NB4 (cell line): Measurements from ENCODE around the gene MOV10.

ENCODE experiments used
- DNase-seq: peaks from one replicate; pipeline ENCODE4 v3.0.0; 2010; ENCODE audit warnings: low read depth
- H3K4me3 ChIP-seq: one replicate; pipeline ENCODE4 v1.5.1; 2011; ENCODE audit warnings: mild to moderate bottlenecking, low read depth, low read length, moderate library complexity
- CTCF ChIP-seq: IDR thresholded peaks from one replicate; pipeline ENCODE4 v1.5.1; 2012; ENCODE audit warnings: low read depth, low read length
- MAX ChIP-seq: IDR thresholded peaks from 2 replicates; pipeline ENCODE4 v1.6.1; 2011; ENCODE audit warnings: low read depth, low read length
- MYC ChIP-seq: IDR thresholded peaks from 2 replicates; pipeline ENCODE4 v1.6.1; 2011; ENCODE audit warnings: low read depth, low read length
- POLR2A ChIP-seq: IDR thresholded peaks from 2 replicates; pipeline ENCODE4 v1.6.1; 2011; ENCODE audit warnings: mild to moderate bottlenecking; ENCODE audit not compliant: insufficient read length; ENCODE audit errors: extremely low read depth

Gene MOV10

GRCh38 chr1:112629256-112629655 lies 45.2 kb upstream of the MOV10 start:
- TF ChIP-seq MAX: no peak
- TF ChIP-seq CTCF: no peak
- no peak for TF ChIP-seq POLR2A
- no peak for TF ChIP-seq MYC
- no peak overlapping the region for H3K4me3 ChIP-seq
- DNase-seq: no peak

GRCh38 chr1:112633628-112634027 lies 40.8 kb upstream of the MOV10 start:
- TF ChIP-seq CTCF: no peak
- TF ChIP-seq POLR2A: no peak
- TF ChIP-seq MYC: no peak
- TF ChIP-seq MAX: no peak
- DNase-seq: no peak
- no peak overlapping the region for H3K4me3 ChIP-seq

- no peak overlapping the region for H3K4me3 ChIP-seq
- no peak for DNase-seq
- TF ChIP-seq CTCF (no peak), MAX (no peak), POLR2A (no peak)
Observed at GRCh38 chr1:112634367-112634766, 40.1 kb upstream of the MOV10 start.

- TF ChIP-seq POLR2A: no peak
- TF ChIP-seq CTCF: no peak
- no peak for TF ChIP-seq MAX
- no peak for TF ChIP-seq MYC
- H3K4me3 ChIP-seq: no peak overlapping the region
- no peak for DNase-seq
Observed at GRCh38 chr1:112636056-112636455, 38.4 kb upstream of the MOV10 start.

GRCh38 chr1:112636597-112637253 lies 37.7 kb upstream of the MOV10 start:
- TF ChIP-seq MYC (no peak), POLR2A (no peak), CTCF (no peak), MAX (no peak)
- no peak for DNase-seq
- H3K4me3 ChIP-seq: no peak overlapping the region
